Adrenal gland (tissue), 5 donors: Measurements from ENCODE around the gene GBA3.

Experiments used
- CTCF ChIP-seq, 6 experiments: fragments of 450-650 bp in 4 of 6; fragments of 200-600 bp in 2 of 6; sonication (generic) in 1 of 6; IDR thresholded peaks; 1 replicate in 5 of 6; 2 replicates in 1 of 6; pipeline versions ENCODE4 v1.5.1 to v1.8.0; 2016 to 2021; ENCODE audit warnings: antibody characterized with exemption in 6 of 6, mild to moderate bottlenecking in 2 of 6, moderate library complexity in 1 of 6
- POLR2A ChIP-seq, 2 donors: fragments of 450-650 bp; IDR thresholded peaks; one replicate each; pipeline ENCODE4 v1.6.1; 2017; ENCODE audit warnings: antibody characterized with exemption in 2 of 2, mild to moderate bottlenecking in 2 of 2, moderate library complexity in 1 of 2
- donor health status: DM: no; HTN: no; CAD: no.

GRCh38 chr4:22645481-22646182 is 47.1 kb upstream of the GBA3 start:
- no peak for TF ChIP-seq CTCF (IDR thresholded peaks at IDR 0.05)
- no peak for TF ChIP-seq POLR2A (IDR thresholded peaks at IDR 0.05)
